HEK293T (cell line): ENCODE results near the gene BCL3.

Experiments used
- ARNT ChIP-seq: fragments of 450-650 bp; IDR thresholded peaks from 2 replicates; pipeline ENCODE4 v1.6.1; 2017; ENCODE audit warnings: mild to moderate bottlenecking
- BHLHE40 ChIP-seq: fragments of 450-650 bp; IDR thresholded peaks from 2 replicates; pipeline ENCODE4 v1.6.1; 2016; ENCODE audit warnings: mild to moderate bottlenecking, moderate library complexity, borderline replicate concordance
- CTBP1 ChIP-seq: fragments of 450-650 bp; IDR thresholded peaks from 2 replicates; pipeline ENCODE4 v1.6.1; 2016; ENCODE audit warnings: borderline replicate concordance
- ELF4 ChIP-seq: fragments of 450-650 bp; IDR thresholded peaks from 2 replicates; pipeline ENCODE4 v1.6.1; 2017; ENCODE audit warnings: antibody characterized with exemption
- FOXA1 ChIP-seq: fragments of 450-650 bp; IDR thresholded peaks from 2 replicates; pipeline ENCODE4 v1.6.1; 2016; ENCODE audit warnings: mild to moderate bottlenecking
- FOXK2 ChIP-seq: fragments of 450-650 bp; IDR thresholded peaks from 2 replicates; pipeline ENCODE4 v1.6.1; 2016; ENCODE audit warnings: mild to moderate bottlenecking
- FOXM1 ChIP-seq: fragments of 450-650 bp; IDR thresholded peaks from 2 replicates; pipeline ENCODE4 v1.6.1; 2017; ENCODE audit warnings: mild to moderate bottlenecking, borderline replicate concordance
- HDGF ChIP-seq: fragments of 450-650 bp; IDR thresholded peaks from 2 replicates; pipeline ENCODE4 v1.6.1; 2017; ENCODE audit warnings: antibody characterized with exemption, borderline replicate concordance
- L3MBTL2 ChIP-seq: fragments of 450-650 bp; conservative IDR thresholded peaks from 2 replicates; pipeline ENCODE4 v1.6.1; 2016; ENCODE audit warnings: mild to moderate bottlenecking
- LEF1 ChIP-seq: fragments of 450-650 bp; IDR thresholded peaks from 2 replicates; pipeline ENCODE4 v1.6.1; 2017; ENCODE audit warnings: mild to moderate bottlenecking, borderline replicate concordance
- NFRKB ChIP-seq: fragments of 450-650 bp; IDR thresholded peaks from 2 replicates; pipeline ENCODE4 v1.6.1; 2016; ENCODE audit warnings: mild to moderate bottlenecking, moderate library complexity
- SP1 ChIP-seq: fragments of 450-650 bp; IDR thresholded peaks from 2 replicates; pipeline ENCODE4 v1.6.1; 2017
- SUZ12 ChIP-seq: fragments of 450-650 bp; IDR thresholded peaks from 2 replicates; pipeline ENCODE4 v1.6.1; 2016; ENCODE audit warnings: mild to moderate bottlenecking

GRCh38 chr19:44725251-44725650 is 23.3 kb upstream of the BCL3 start:
- TF ChIP-seq LEF1 (no peak), BHLHE40 (no peak), ELF4 (no peak), HDGF (no peak), ARNT (no peak), L3MBTL2 (no peak), SP1 (no peak), NFRKB (no peak), FOXM1 (no peak), FOXA1 (no peak), FOXK2 (no peak), SUZ12 (no peak), CTBP1 (no peak)
